SU-DHL-6 (cell line): ENCODE measurements around the gene CACNA1G.

ENCODE experiments used
- H2AFZ ChIP-seq: fragments of 200-600 bp; sonication (generic); 2 replicates; pipeline ENCODE4 v1.6.1; 2014; ENCODE audit warnings: low read depth, mild to moderate bottlenecking, moderate library complexity, mixed read lengths, antibody characterized with exemption, low read length; ENCODE audit not compliant: severe bottlenecking
- H3F3A ChIP-seq: fragments of 200-600 bp; shearing (Covaris generic); 2 replicates; pipeline ENCODE4 v1.6.0; 2016; ENCODE audit warnings: antibody characterized with exemption, mild to moderate bottlenecking; ENCODE audit not compliant: insufficient read depth
- H3K27ac ChIP-seq: fragments of 200-600 bp; sonication (generic); 2 replicates; pipeline ENCODE4 v1.5.1; 2016; ENCODE audit warnings: low read depth, mild to moderate bottlenecking, low read length, moderate library complexity, mixed read lengths
- H3K27me3 ChIP-seq: fragments of 200-600 bp; sonication (generic), shearing (Covaris generic); 2 replicates; pipeline ENCODE4 v1.6.0; 2014; ENCODE audit warnings: mild to moderate bottlenecking, low read length
- H3K36me3 ChIP-seq: fragments of 200-600 bp; sonication (generic); 2 replicates; pipeline ENCODE4 v1.6.1; 2014; ENCODE audit warnings: mild to moderate bottlenecking, low read length, mixed read lengths
- H3K4me2 ChIP-seq: fragments of 300-600, 200-600 bp; shearing (Covaris generic), sonication (generic); 2 replicates; pipeline ENCODE4 v1.6.0; 2014; ENCODE audit warnings: low read length, low read depth, mild to moderate bottlenecking; ENCODE audit not compliant: poor library complexity, severe bottlenecking
- H3K4me3 ChIP-seq: fragments of 200-600 bp; sonication (generic); 2 replicates; pipeline ENCODE4 v1.5.1; 2014; ENCODE audit warnings: antibody characterized with exemption, low read length, mild to moderate bottlenecking, mixed read lengths; ENCODE audit not compliant: insufficient read depth, poor library complexity, severe bottlenecking
- H3K79me2 ChIP-seq: fragments of 200-600 bp; sonication (generic); 2 replicates; pipeline ENCODE4 v1.6.1; 2014; ENCODE audit warnings: mild to moderate bottlenecking, low read length, moderate library complexity; ENCODE audit not compliant: insufficient read depth
- H3K9ac ChIP-seq: fragments of 200-600 bp; sonication (generic); 2 replicates; pipeline ENCODE4 v1.7.0; 2014; ENCODE audit warnings: mild to moderate bottlenecking, low read length
- H3K9me2 ChIP-seq: fragments of 200-600 bp; sonication (generic); replicated peaks from 2 replicates; pipeline ENCODE4 v1.6.1; 2014; ENCODE audit warnings: low read length; ENCODE audit not compliant: insufficient read depth
- H3K9me3 ChIP-seq: fragments of 200-600 bp; sonication (generic); 2 replicates; pipeline ENCODE4 v1.6.1; 2014; ENCODE audit warnings: low read length, mixed read lengths; ENCODE audit not compliant: insufficient read depth
- H4K20me1 ChIP-seq: fragments of 200-600 bp; sonication (generic); 2 replicates; pipeline ENCODE4 v1.6.1; 2014; ENCODE audit warnings: low read depth, mild to moderate bottlenecking, antibody characterized with exemption, low read length, moderate library complexity, mixed read lengths
- EZH2phosphoT487 ChIP-seq: fragments of 200-600 bp; sonication (generic), shearing (Covaris generic); conservative IDR thresholded peaks from 2 replicates; pipeline ENCODE4 v1.6.1; 2018; ENCODE audit warnings: mild to moderate bottlenecking, antibody characterized with exemption, low read length, moderate library complexity, mixed read lengths
- TF ChIP-seq, protein P1 (sequence below): fragments of 200-600 bp; sonication (generic); IDR thresholded peaks from one replicate; pipeline ENCODE4 v1.5.1; 2017; ENCODE audit warnings: antibody characterized with exemption, mild to moderate bottlenecking, low read length, moderate library complexity; ENCODE audit not compliant: insufficient read depth, poor library complexity, severe bottlenecking

CACNA1G gene

DNA sequence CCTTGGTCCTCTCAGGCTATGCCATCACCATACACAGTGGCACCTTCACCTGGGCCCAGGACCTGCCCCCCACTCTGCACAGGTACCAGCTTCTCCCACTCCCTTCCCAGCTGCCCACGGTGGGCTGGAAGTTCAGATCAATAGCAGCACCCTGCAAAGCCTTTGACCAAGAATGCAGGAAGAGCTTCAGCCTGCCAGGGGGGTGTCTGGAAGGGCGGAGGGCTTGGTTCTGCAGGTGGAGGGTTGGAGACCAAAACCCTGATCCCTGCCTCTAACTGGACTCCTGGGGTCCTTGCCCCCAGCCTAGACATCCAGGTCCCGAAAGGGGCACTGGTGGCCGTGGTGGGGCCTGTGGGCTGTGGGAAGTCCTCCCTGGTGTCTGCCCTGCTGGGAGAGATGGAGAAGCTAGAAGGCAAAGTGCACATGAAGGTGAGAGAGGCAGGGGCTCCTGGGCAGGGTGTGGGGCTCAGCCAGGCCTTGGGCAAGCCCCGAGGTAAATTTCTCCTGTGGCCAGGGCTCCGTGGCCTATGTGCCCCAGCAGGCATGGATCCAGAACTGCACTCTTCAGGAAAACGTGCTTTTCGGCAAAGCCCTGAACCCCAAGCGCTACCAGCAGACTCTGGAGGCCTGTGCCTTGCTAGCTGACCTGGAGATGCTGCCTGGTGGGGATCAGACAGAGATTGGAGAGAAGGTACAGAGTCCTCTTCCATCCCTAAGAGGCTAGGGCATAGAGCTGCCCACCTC is 108.5 kb downstream of the CACNA1G start:
- Histone ChIP-seq H3K27me3 (no peaks in the 10 kb centered on the region), H3K9ac (no peak overlapping the region), H3K36me3 (no peaks in the 10 kb centered on the region), H3K9me3 (no peaks in the 10 kb centered on the region), H3K4me2 (no peak overlapping the region), H3K4me3 (no peak overlapping the region), H4K20me1 (no peaks in the 10 kb centered on the region), H3K27ac (no peak overlapping the region), H3K9me2 (no peaks in the 10 kb centered on the region), H3K79me2 (no peaks in the 10 kb centered on the region), H3F3A (no peaks in the 10 kb centered on the region), H2AFZ (no peak overlapping the region)
- TF ChIP-seq EZH2phosphoT487: no peak
- TF ChIP-seq, protein P1, sequence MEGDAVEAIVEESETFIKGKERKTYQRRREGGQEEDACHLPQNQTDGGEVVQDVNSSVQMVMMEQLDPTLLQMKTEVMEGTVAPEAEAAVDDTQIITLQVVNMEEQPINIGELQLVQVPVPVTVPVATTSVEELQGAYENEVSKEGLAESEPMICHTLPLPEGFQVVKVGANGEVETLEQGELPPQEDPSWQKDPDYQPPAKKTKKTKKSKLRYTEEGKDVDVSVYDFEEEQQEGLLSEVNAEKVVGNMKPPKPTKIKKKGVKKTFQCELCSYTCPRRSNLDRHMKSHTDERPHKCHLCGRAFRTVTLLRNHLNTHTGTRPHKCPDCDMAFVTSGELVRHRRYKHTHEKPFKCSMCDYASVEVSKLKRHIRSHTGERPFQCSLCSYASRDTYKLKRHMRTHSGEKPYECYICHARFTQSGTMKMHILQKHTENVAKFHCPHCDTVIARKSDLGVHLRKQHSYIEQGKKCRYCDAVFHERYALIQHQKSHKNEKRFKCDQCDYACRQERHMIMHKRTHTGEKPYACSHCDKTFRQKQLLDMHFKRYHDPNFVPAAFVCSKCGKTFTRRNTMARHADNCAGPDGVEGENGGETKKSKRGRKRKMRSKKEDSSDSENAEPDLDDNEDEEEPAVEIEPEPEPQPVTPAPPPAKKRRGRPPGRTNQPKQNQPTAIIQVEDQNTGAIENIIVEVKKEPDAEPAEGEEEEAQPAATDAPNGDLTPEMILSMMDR: no peak

GRCh38 chr17:50672071-50672470 is 111.6 kb downstream of the CACNA1G start:
- Histone ChIP-seq H3K4me3 (no peak overlapping the region), H3K36me3 (no peaks in the 10 kb centered on the region), H3K9me2 (no peaks in the 10 kb centered on the region), H3K9me3 (no peaks in the 10 kb centered on the region), H3K4me2 (no peak overlapping the region), H3K9ac (no peak overlapping the region), H3K79me2 (no peaks in the 10 kb centered on the region), H3K27ac (no peak overlapping the region), H3K27me3 (no peaks in the 10 kb centered on the region), H3F3A (no peaks in the 10 kb centered on the region), H2AFZ (no peak overlapping the region), H4K20me1 (no peaks in the 10 kb centered on the region)
- TF ChIP-seq EZH2phosphoT487: no peak
- TF ChIP-seq, protein P1: no peak

DNA sequence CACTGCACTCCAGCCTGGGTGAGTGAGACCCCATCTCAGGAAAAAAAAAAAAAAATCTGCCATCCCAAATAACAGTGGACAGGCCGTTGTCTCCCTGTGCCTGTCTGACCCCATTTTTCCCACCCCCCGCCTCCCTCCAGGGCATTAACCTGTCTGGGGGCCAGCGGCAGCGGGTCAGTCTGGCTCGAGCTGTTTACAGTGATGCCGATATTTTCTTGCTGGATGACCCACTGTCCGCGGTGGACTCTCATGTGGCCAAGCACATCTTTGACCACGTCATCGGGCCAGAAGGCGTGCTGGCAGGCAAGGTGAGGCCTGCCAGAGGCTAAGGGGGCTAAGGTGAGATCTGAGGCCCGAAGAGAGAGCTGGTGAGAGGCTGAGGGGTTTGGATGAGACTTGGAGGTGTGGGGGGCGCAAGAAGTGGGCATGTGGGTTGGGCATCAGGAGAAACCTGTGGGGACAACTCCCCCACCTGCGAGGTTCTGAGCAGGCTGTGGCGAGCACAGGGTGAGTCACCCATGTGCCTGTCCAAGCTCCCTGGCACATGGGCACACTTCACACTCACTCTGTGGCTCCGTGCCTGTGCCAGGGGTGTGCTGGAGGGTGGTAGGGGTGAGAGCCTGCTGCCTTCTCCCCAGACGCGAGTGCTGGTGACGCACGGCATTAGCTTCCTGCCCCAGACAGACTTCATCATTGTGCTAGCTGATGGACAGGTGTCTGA is 112.5 kb downstream of the CACNA1G start:
- no peaks in the 10 kb centered on the region for H3F3A ChIP-seq
- H3K4me3 ChIP-seq: no peak overlapping the region
- H2AFZ ChIP-seq: no peak overlapping the region
- no peaks in the 10 kb centered on the region for H3K36me3 ChIP-seq
- no peaks in the 10 kb centered on the region for H3K9me2 ChIP-seq
- H4K20me1 ChIP-seq: no peaks in the 10 kb centered on the region
- no peak overlapping the region for H3K4me2 ChIP-seq
- TF ChIP-seq, protein P1: no peak
- TF ChIP-seq EZH2phosphoT487: no peak
- no peaks in the 10 kb centered on the region for H3K9me3 ChIP-seq
- no peak overlapping the region for H3K27ac ChIP-seq
- H3K27me3 ChIP-seq: no peaks in the 10 kb centered on the region
- no peak overlapping the region for H3K9ac ChIP-seq
- no peaks in the 10 kb centered on the region for H3K79me2 ChIP-seq
